HepG2 (cell line): Measurements from ENCODE around the gene MAFF. TPM values are rescaled to one million over a fixed set of nuclear protein-coding genes. Genes with fewer than 3 reads are reported as not detected.

Source experiments
- CCDC6 ChIP-seq: sonication (generic); formaldehyde crosslinking; IDR thresholded peaks from 2 replicates; pipeline ENCODE4 v1.8.1; 2022; ENCODE audit warnings: mild to moderate bottlenecking, missing genetic modification reagents, moderate library complexity
- FOXP4 ChIP-seq: sonication (generic); formaldehyde crosslinking; IDR thresholded peaks from 2 replicates; pipeline ENCODE4 v1.4.0; 2020; ENCODE audit warnings: missing genetic modification reagents
- ISL2 ChIP-seq: sonication (generic); formaldehyde crosslinking; IDR thresholded peaks from 2 replicates; pipeline ENCODE4 v1.5.0; 2020; ENCODE audit warnings: missing genetic modification reagents
- KLF11 ChIP-seq: IDR thresholded peaks from 2 replicates; pipeline ENCODE4 v1.6.1; 2016; ENCODE audit warnings: missing compliant biosample characterization
- MBNL3 ChIP-seq: fragments of 250-450 bp; sonication (Bioruptor Pico); conservative IDR thresholded peaks from 2 replicates; pipeline ENCODE4 v1.8.0; 2022; ENCODE audit warnings: mild to moderate bottlenecking, inconsistent platforms
- MLXIP ChIP-seq: sonication (generic); formaldehyde crosslinking; IDR thresholded peaks from 2 replicates; pipeline ENCODE4 v1.9.0; 2021; ENCODE audit warnings: missing genetic modification reagents, borderline replicate concordance
- MNT ChIP-seq: fragments of 450-650 bp; IDR thresholded peaks from 2 replicates; pipeline ENCODE4 v1.6.1; 2016
- MXD4 ChIP-seq: IDR thresholded peaks from 2 replicates; pipeline ENCODE4 v1.6.1; 2016; ENCODE audit warnings: mild to moderate bottlenecking, missing biosample characterization, missing genetic modification reagents
- SPEN ChIP-seq: sonication (generic); formaldehyde crosslinking; IDR thresholded peaks from 2 replicates; pipeline ENCODE4 v1.5.1; 2020; ENCODE audit warnings: low read depth, mild to moderate bottlenecking, missing genetic modification reagents
- U2AF1 ChIP-seq: fragments of 200-400 bp; formaldehyde crosslinking; optimal IDR thresholded peaks from 2 replicates; pipeline ENCODE3; 2017; ENCODE audit warnings: mild to moderate bottlenecking, low read depth, low read length
- UBTF ChIP-seq: sonication (generic); formaldehyde crosslinking; IDR thresholded peaks from 2 replicates; pipeline ENCODE4 v1.4.0; 2020; ENCODE audit warnings: mild to moderate bottlenecking, missing genetic modification reagents
- ZGPAT ChIP-seq: IDR thresholded peaks from 2 replicates; pipeline ENCODE4 v1.6.1; 2016; ENCODE audit warnings: mild to moderate bottlenecking
- ZNF414 ChIP-seq: sonication (generic); formaldehyde crosslinking; IDR thresholded peaks from 2 replicates; pipeline ENCODE4 v1.5.0; 2020; ENCODE audit warnings: missing genetic modification reagents
- ZNF563 ChIP-seq: sonication (generic); formaldehyde crosslinking; IDR thresholded peaks from 2 replicates; pipeline ENCODE4 v1.8.0; 2022; ENCODE audit warnings: mild to moderate bottlenecking, moderate library complexity, missing genetic modification reagents
- ZUFSP ChIP-seq: sonication (generic); formaldehyde crosslinking; IDR thresholded peaks from 2 replicates; pipeline ENCODE4 v1.9.0; 2021; ENCODE audit warnings: missing genetic modification reagents, mild to moderate bottlenecking, borderline replicate concordance
- polyA plus RNA-seq, 8 experiments: library from polyadenylated mRNA; depleted of rRNA in 3 of 8; stranded (reverse) in 7 of 8; unstranded in 1 of 8; fragments of >200 nt; fragmentation: Illumina TruSeq in 4 of 8; extraction: Trizol in 4 of 8; gene quantifications; 2 replicates each; pipeline versions ENCODE4 v1.2.1 to v1.2.3, GENCODE V29; 2011 to 2016; ENCODE audit warnings: low read depth in 4 of 8, missing spikeins in 1 of 8, mixed read lengths in 1 of 8; ENCODE audit not compliant: insufficient read depth in 1 of 8
- total RNA-seq, 5 experiments: library from RNA; depleted of rRNA; stranded (reverse); fragments of >200 nt; fragmentation: Illumina TruSeq; extraction: Trizol; gene quantifications; 2 replicates each; pipeline ENCODE4 v1.2.3, GENCODE V29; 2016; ENCODE audit warnings: low read depth in 1 of 5

MAFF gene
- total and polyA plus RNA-seq, 2 of the 13 experiments (the other 11 are each of a cell fraction or from before 2014, with no cell fraction given), result 5.4 to 14.3 TPM

GRCh38 chr22:38201711-38202436 is at the start of gene MAFF (continued):
- TF ChIP-seq ZNF414 (peak; percentile 53; the same call in 1 of the 2 replicates), ZNF563 (CRISPR knock-in tag) (peak; percentile 66; the same call in 1 of the 2 replicates), CCDC6 (CRISPR knock-in tag) (0 out of 2 replicates have a peak, but pooled peaks have one; percentile 11), ZUFSP (CRISPR knock-in tag) (no peak), ZGPAT (CRISPR knock-in tag) (peak; percentile 71; the same call in 1 of the 2 replicates), U2AF1 (peak; percentile 59), SPEN (CRISPR knock-in tag) (peak; percentile 64), MBNL3 (no peak), KLF11 (CRISPR knock-in tag) (no peak), MXD4 (CRISPR knock-in tag) (peak; percentile 27; the same call in 1 of the 2 replicates), MNT (0 out of 2 replicates have a peak, but pooled peaks have one; percentile 2), FOXP4 (CRISPR knock-in tag) (peak; percentile 46), MLXIP (no peak), UBTF (CRISPR knock-in tag) (0 out of 2 replicates have a peak, but pooled peaks have one; percentile 37), ISL2 (CRISPR knock-in tag) (peak; percentile 61; the same call in 1 of the 2 replicates)
